ENCODE data around the gene CYTL1. TPM values are rescaled to one million over a fixed set of nuclear protein-coding genes. Genes with fewer than 3 reads are reported as not detected.
A peak's percentile ranks its signal among the peaks of the same experiment; 100 is the strongest.
"Not testable (repeated sequence)": the region's sequence is repeated elsewhere in the genome, so short reads cannot be mapped to it uniquely, and the experiment has no call there.

CYTL1 gene
- total and polyA plus RNA-seq, 5 donors from 2014 or later = 0.54 TPM; not detected in 4

GRCh38 chr4:5012244-5012898 lies 6.9 kb downstream of the CYTL1 start:
- Histone ChIP-seq H3K27ac (ENCODE audit: insufficient read depth, low read length, poor library complexity, severe bottlenecking) (no peak overlapping the region), H3K4me1 (ENCODE audit: control insufficient read depth, insufficient read depth, low read length, poor library complexity, severe bottlenecking) (no peaks in the 10 kb centered on the region), H3K27me3 (ENCODE audit: control insufficient read depth, insufficient read depth, low read length) (peaks cover 14% of the 10 kb centered on the region), H3K36me3 (ENCODE audit: control insufficient read depth, insufficient read depth, low read length) (no peaks in the 10 kb centered on the region), H3K9me3 (ENCODE audit: control insufficient read depth in 2 of 2, low read length in 2 of 2) (no peaks in the 10 kb centered on the region), H3K4me3 (ENCODE audit: low read depth, low read length) (no peak overlapping the region)
- Mint-ChIP-seq H3K27ac (no peak overlapping the region), H3K36me3 (no peaks in the 10 kb centered on the region), H3K9me3 (peaks cover 0 to 8% (median 0%) of the 10 kb centered on the region in 7 donors), H3K4me3 (no peak overlapping the region), H3K4me1 (no peaks in the 10 kb centered on the region), H3K27me3 (peaks cover 19% of the 10 kb centered on the region)
- DNase-seq (no peak), ATAC-seq (ENCODE audit: low read depth in 2 of 2) (no peak)

GRCh38 chr4:5010984-5011383 lies 8.3 kb downstream of the CYTL1 start:
- Histone ChIP-seq H3K9me3 (ENCODE audit: control insufficient read depth in 2 of 2, low read length in 2 of 2) (no peaks in the 10 kb centered on the region), H3K27me3 (ENCODE audit: control insufficient read depth, insufficient read depth, low read length) (peaks cover 14% of the 10 kb centered on the region), H3K27ac (ENCODE audit: insufficient read depth, low read length, poor library complexity, severe bottlenecking) (no peak overlapping the region), H3K4me3 (ENCODE audit: low read depth, low read length) (no peak overlapping the region), H3K36me3 (ENCODE audit: control insufficient read depth, insufficient read depth, low read length) (no peaks in the 10 kb centered on the region), H3K4me1 (ENCODE audit: control insufficient read depth, insufficient read depth, low read length, poor library complexity, severe bottlenecking) (no peaks in the 10 kb centered on the region)
- peaks cover 11% of the 10 kb centered on the region for H3K27me3 Mint-ChIP-seq
- no peaks in the 10 kb centered on the region for H3K4me1 Mint-ChIP-seq
- peak overlapping the region in 1 of 3 donors; percentile 43 for H3K27ac Mint-ChIP-seq
- no peaks in the 10 kb centered on the region for H3K36me3 Mint-ChIP-seq
- peaks cover 0 to 6% (median 0%) of the 10 kb centered on the region in 7 donors for H3K9me3 Mint-ChIP-seq
- ATAC-seq (ENCODE audit: low read depth in 2 of 2) = no peak
- no peak for DNase-seq
- no peak overlapping the region for H3K4me3 Mint-ChIP-seq

GRCh38 chr4:5009796-5010195 lies 9.5 kb downstream of the CYTL1 start:
- Mint-ChIP-seq H3K27me3 (peaks cover 10% of the 10 kb centered on the region), H3K9me3 (peaks cover 0 to 6% (median 0%) of the 10 kb centered on the region in 7 donors), H3K4me1 (no peaks in the 10 kb centered on the region), H3K36me3 (no peaks in the 10 kb centered on the region), H3K4me3 (no peak overlapping the region), H3K27ac (no peak overlapping the region)
- no peaks in the 10 kb centered on the region for H3K4me1 ChIP-seq (ENCODE audit: control insufficient read depth, insufficient read depth, low read length, poor library complexity, severe bottlenecking)
- H3K9me3 ChIP-seq (ENCODE audit: control insufficient read depth in 2 of 2, low read length in 2 of 2) = no peaks in the 10 kb centered on the region
- ATAC-seq (ENCODE audit: low read depth in 2 of 2) (no peak), DNase-seq (no peak)
- H3K27me3 ChIP-seq (ENCODE audit: control insufficient read depth, insufficient read depth, low read length) = peaks cover 8% of the 10 kb centered on the region
- H3K36me3 ChIP-seq (ENCODE audit: control insufficient read depth, insufficient read depth, low read length) = no peaks in the 10 kb centered on the region
- no peak overlapping the region for H3K27ac ChIP-seq (ENCODE audit: insufficient read depth, low read length, poor library complexity, severe bottlenecking)
- no peak overlapping the region for H3K4me3 ChIP-seq (ENCODE audit: low read depth, low read length)

GRCh38 chr4:5006932-5007331 lies 12.3 kb downstream of the CYTL1 start:
- not testable (repeated sequence) for H3K9me3 Mint-ChIP-seq; H3K4me1 Mint-ChIP-seq; H3K36me3 Mint-ChIP-seq; H3K27ac Mint-ChIP-seq; H3K4me3 ChIP-seq (ENCODE audit: low read depth, low read length); H3K9me3 ChIP-seq (ENCODE audit: control insufficient read depth in 2 of 2, low read length in 2 of 2); H3K4me1 ChIP-seq (ENCODE audit: control insufficient read depth, insufficient read depth, low read length, poor library complexity, severe bottlenecking); DNase-seq; H3K27ac ChIP-seq (ENCODE audit: insufficient read depth, low read length, poor library complexity, severe bottlenecking); ATAC-seq (ENCODE audit: low read depth in 2 of 2); H3K36me3 ChIP-seq (ENCODE audit: control insufficient read depth, insufficient read depth, low read length)
- H3K4me3 Mint-ChIP-seq = peak overlapping the region in 1 of 4 donors; percentile 18
- H3K27me3 Mint-ChIP-seq = peaks cover 16% of the 10 kb centered on the region
- peaks cover 12% of the 10 kb centered on the region for H3K27me3 ChIP-seq (ENCODE audit: control insufficient read depth, insufficient read depth, low read length)

- H3K4me1 Mint-ChIP-seq = no peaks in the 10 kb centered on the region
These were observed 14.8 kb downstream of the CYTL1 start for GRCh38 chr4:5004496-5004895.

GRCh38 chr4:5003918-5004317 lies 15.3 kb downstream of the CYTL1 start:
- peaks cover 6% of the 10 kb centered on the region for H3K27me3 ChIP-seq (ENCODE audit: control insufficient read depth, insufficient read depth, low read length)
- Mint-ChIP-seq H3K36me3 (no peaks in the 10 kb centered on the region), H3K27ac (no peak overlapping the region), H3K9me3 (peaks cover 0 to 2% (median 0%) of the 10 kb centered on the region in 7 donors), H3K27me3 (peaks cover 28% of the 10 kb centered on the region), H3K4me3 (no peak overlapping the region), H3K4me1 (no peaks in the 10 kb centered on the region)
- no peaks in the 10 kb centered on the region for H3K9me3 ChIP-seq (ENCODE audit: control insufficient read depth in 2 of 2, low read length in 2 of 2)
- no peak for DNase-seq
- no peak overlapping the region for H3K4me3 ChIP-seq (ENCODE audit: low read depth, low read length)
- no peak overlapping the region for H3K27ac ChIP-seq (ENCODE audit: insufficient read depth, low read length, poor library complexity, severe bottlenecking)
- H3K36me3 ChIP-seq (ENCODE audit: control insufficient read depth, insufficient read depth, low read length) = no peaks in the 10 kb centered on the region
- ATAC-seq (ENCODE audit: low read depth in 2 of 2) = no peak
- no peaks in the 10 kb centered on the region for H3K4me1 ChIP-seq (ENCODE audit: control insufficient read depth, insufficient read depth, low read length, poor library complexity, severe bottlenecking)

More at GRCh38 chr4:5004496-5004895, 14.8 kb downstream of the CYTL1 start:
- Histone ChIP-seq H3K27me3 (ENCODE audit: control insufficient read depth, insufficient read depth, low read length) (peaks cover 9% of the 10 kb centered on the region), H3K4me3 (ENCODE audit: low read depth, low read length) (no peak overlapping the region), H3K36me3 (ENCODE audit: control insufficient read depth, insufficient read depth, low read length) (no peaks in the 10 kb centered on the region), H3K4me1 (ENCODE audit: control insufficient read depth, insufficient read depth, low read length, poor library complexity, severe bottlenecking) (no peaks in the 10 kb centered on the region), H3K27ac (ENCODE audit: insufficient read depth, low read length, poor library complexity, severe bottlenecking) (no peak overlapping the region), H3K9me3 (ENCODE audit: control insufficient read depth in 2 of 2, low read length in 2 of 2) (no peaks in the 10 kb centered on the region)
- H3K4me3 Mint-ChIP-seq = no peak overlapping the region
- H3K36me3 Mint-ChIP-seq = no peaks in the 10 kb centered on the region
- ATAC-seq (ENCODE audit: low read depth in 2 of 2) (no peak), DNase-seq (no peak)
- no peak overlapping the region for H3K27ac Mint-ChIP-seq
- peaks cover 0 to 3% (median 0%) of the 10 kb centered on the region in 7 donors for H3K9me3 Mint-ChIP-seq
- H3K27me3 Mint-ChIP-seq = peaks cover 27% of the 10 kb centered on the region

- Mint-ChIP-seq H3K4me1 (no peaks in the 10 kb centered on the region), H3K27ac (no peak overlapping the region), H3K27me3 (peaks cover 29% of the 10 kb centered on the region), H3K36me3 (no peaks in the 10 kb centered on the region), H3K9me3 (peaks cover 0 to 2% (median 0%) of the 10 kb centered on the region in 7 donors), H3K4me3 (no peak overlapping the region)
- DNase-seq = no peak
- Histone ChIP-seq H3K4me1 (ENCODE audit: control insufficient read depth, insufficient read depth, low read length, poor library complexity, severe bottlenecking) (no peaks in the 10 kb centered on the region), H3K27ac (ENCODE audit: insufficient read depth, low read length, poor library complexity, severe bottlenecking) (no peak overlapping the region), H3K4me3 (ENCODE audit: low read depth, low read length) (no peak overlapping the region), H3K36me3 (ENCODE audit: control insufficient read depth, insufficient read depth, low read length) (no peaks in the 10 kb centered on the region), H3K9me3 (ENCODE audit: control insufficient read depth in 2 of 2, low read length in 2 of 2) (no peaks in the 10 kb centered on the region), H3K27me3 (ENCODE audit: control insufficient read depth, insufficient read depth, low read length) (peaks cover 6% of the 10 kb centered on the region)
- no peak for ATAC-seq (ENCODE audit: low read depth in 2 of 2)
These were observed 15.8 kb downstream of the CYTL1 start for GRCh38 chr4:5003372-5003857.

- H3K36me3 Mint-ChIP-seq; H3K4me1 Mint-ChIP-seq; ATAC-seq (ENCODE audit: low read depth in 2 of 2); DNase-seq; H3K4me3 ChIP-seq (ENCODE audit: low read depth, low read length); H3K27ac Mint-ChIP-seq; H3K27me3 ChIP-seq (ENCODE audit: control insufficient read depth, insufficient read depth, low read length); H3K9me3 ChIP-seq (ENCODE audit: control insufficient read depth in 2 of 2, low read length in 2 of 2); H3K36me3 ChIP-seq (ENCODE audit: control insufficient read depth, insufficient read depth, low read length); H3K4me3 Mint-ChIP-seq; H3K27ac ChIP-seq (ENCODE audit: insufficient read depth, low read length, poor library complexity, severe bottlenecking); H3K4me1 ChIP-seq (ENCODE audit: control insufficient read depth, insufficient read depth, low read length, poor library complexity, severe bottlenecking); H3K9me3 Mint-ChIP-seq: not testable (repeated sequence)
- peaks cover 38% of the 10 kb centered on the region for H3K27me3 Mint-ChIP-seq
These were observed 17.6 kb downstream of the CYTL1 start for GRCh38 chr4:5001641-5002040.
